CD4-positive, CD25-positive, alpha-beta regulatory T cell (primary cell): Measurements from ENCODE around the gene IGLON5. TPM values are rescaled to one million over a fixed set of nuclear protein-coding genes. Genes with fewer than 3 reads are reported as not detected.

Experiments used
- ATAC-seq, 2 donors: fragments of 150-1000 bp; cut with Tn5 transposase; one replicate each; pipeline ENCODE4 v1.10.0; 2021; ENCODE audit warnings: low read depth in 2 of 2, moderate number of reproducible peaks in 2 of 2, moderate library complexity in 1 of 2
- DNase-seq, 3 donors: peaks; one replicate each; pipeline versions ENCODE4 v3.0.0 to v3.0.0-alpha.2; 2012 to 2022; ENCODE audit warnings: mixed read lengths in 1 of 3
- H3K27ac ChIP-seq: one replicate; pipeline ENCODE4 v1.7.0; 2013; ENCODE audit warnings: mild to moderate bottlenecking, low read length; ENCODE audit not compliant: insufficient read depth, poor library complexity, severe bottlenecking
- H3K27me3 ChIP-seq: one replicate; pipeline ENCODE4 v1.7.0; 2013; ENCODE audit warnings: low read length; ENCODE audit not compliant: control insufficient read depth, insufficient read depth
- H3K36me3 ChIP-seq: one replicate; pipeline ENCODE4 v1.7.0; 2013; ENCODE audit warnings: mild to moderate bottlenecking, low read length, moderate library complexity; ENCODE audit not compliant: control insufficient read depth, insufficient read depth
- H3K4me1 ChIP-seq: 2 replicates; pipeline ENCODE4 v1.7.0; 2013; ENCODE audit warnings: mild to moderate bottlenecking, low read length; ENCODE audit not compliant: insufficient read depth, control insufficient read depth, poor library complexity, severe bottlenecking
- H3K4me3 ChIP-seq: one replicate; pipeline ENCODE4 v1.7.0; 2013; ENCODE audit warnings: low read depth, mild to moderate bottlenecking, low read length, moderate library complexity
- H3K9me3 ChIP-seq, 2 experiments: 1 replicate in 1 of 2; 2 replicates in 1 of 2; pipeline ENCODE4 v1.7.0; 2013; ENCODE audit warnings: low read length in 2 of 2, mild to moderate bottlenecking in 1 of 2, moderate library complexity in 1 of 2; ENCODE audit not compliant: control insufficient read depth in 2 of 2
- H3K27ac Mint-ChIP-seq, 3 donors: one replicate each; pipeline ENCODE4 v1.8.0; 2020 to 2022; ENCODE audit warnings: mild to moderate bottlenecking in 3 of 3, mixed read lengths in 3 of 3, moderate library complexity in 2 of 3
- H3K27me3 Mint-ChIP-seq: one replicate; pipeline ENCODE4 v1.8.0; 2022; ENCODE audit warnings: mild to moderate bottlenecking, mixed read lengths
- H3K36me3 Mint-ChIP-seq: one replicate; pipeline ENCODE4 v1.8.0; 2020; ENCODE audit warnings: mixed read lengths
- H3K4me1 Mint-ChIP-seq, 4 donors: one replicate each; pipeline ENCODE4 v1.8.0; 2020 to 2022; ENCODE audit warnings: mixed read lengths in 4 of 4, mild to moderate bottlenecking in 1 of 4
- H3K4me3 Mint-ChIP-seq, 4 donors: one replicate each; pipeline ENCODE4 v1.8.0; 2020 to 2022; ENCODE audit warnings: mild to moderate bottlenecking in 4 of 4, mixed read lengths in 4 of 4, moderate library complexity in 3 of 4
- H3K9me3 Mint-ChIP-seq, 7 donors: one replicate each; pipeline ENCODE4 v1.8.0; 2020 to 2022; ENCODE audit warnings: mixed read lengths in 7 of 7, mild to moderate bottlenecking in 3 of 7, moderate library complexity in 2 of 7
- polyA plus RNA-seq, 4 donors: library from polyadenylated mRNA; unstranded; fragments of 300-500 nt; fragmentation: Illumina TruSeq; gene quantifications; one replicate each; pipeline ENCODE4 v1.2.3, GENCODE V29; 2021
- total RNA-seq: library from RNA; stranded (reverse); gene quantifications from one replicate; pipeline ENCODE4 v1.2.3, GENCODE V29; 2022

IGLON5 gene
- total and polyA plus RNA-seq, 5 donors from 2014 or later: not detected

DNA sequence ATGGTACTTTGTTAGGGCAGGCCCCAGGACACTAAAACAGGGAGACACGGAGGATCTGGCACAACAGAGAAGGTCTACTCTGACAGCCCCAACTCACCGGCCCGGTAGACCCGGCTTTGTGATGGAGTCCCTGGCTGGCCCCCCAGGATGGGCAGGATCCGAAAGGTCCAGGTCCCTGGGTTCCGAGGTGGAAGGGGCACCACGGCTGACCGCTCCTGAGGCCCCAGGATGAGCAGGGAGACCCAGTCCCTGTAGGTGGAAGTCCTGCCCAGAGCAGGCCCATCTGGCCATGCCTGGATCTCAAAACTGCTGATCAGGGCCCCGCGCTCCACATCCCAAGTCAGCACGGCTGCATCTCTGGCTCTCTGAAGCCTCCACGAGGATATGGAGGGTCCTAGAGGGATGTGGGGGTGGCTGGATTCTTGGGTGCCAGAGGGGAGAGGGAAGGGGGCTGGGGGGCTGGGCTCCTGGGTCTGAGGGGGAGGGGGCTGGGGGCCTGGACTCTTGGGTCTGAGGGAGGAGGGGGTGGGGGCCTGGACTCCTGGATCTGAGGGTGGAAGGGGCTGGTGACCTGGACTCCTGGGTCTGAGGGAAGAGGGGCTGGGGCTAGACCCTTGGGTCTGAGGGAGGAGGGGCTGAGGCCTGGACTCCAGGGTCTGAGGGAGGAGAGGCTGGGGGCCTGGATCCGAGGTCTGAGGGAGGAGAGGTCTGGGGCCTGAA lies 25.9 kb downstream of the IGLON5 start:
- no peaks in the 10 kb centered on the region for H3K9me3 Mint-ChIP-seq
- Histone ChIP-seq H3K27me3 (no peaks in the 10 kb centered on the region), H3K27ac (no peak overlapping the region), H3K4me3 (no peak overlapping the region), H3K4me1 (peaks cover 17% of the 10 kb centered on the region), H3K36me3 (no peaks in the 10 kb centered on the region), H3K9me3 (no peaks in the 10 kb centered on the region)
- H3K36me3 Mint-ChIP-seq: no peaks in the 10 kb centered on the region
- peaks cover 15% of the 10 kb centered on the region for H3K27me3 Mint-ChIP-seq
- DNase-seq (no peak), ATAC-seq (no peak)
- no peak overlapping the region for H3K27ac Mint-ChIP-seq
- no peak overlapping the region for H3K4me3 Mint-ChIP-seq
- peaks cover 0 to 18% (median 11%) of the 10 kb centered on the region in 4 donors for H3K4me1 Mint-ChIP-seq

DNA sequence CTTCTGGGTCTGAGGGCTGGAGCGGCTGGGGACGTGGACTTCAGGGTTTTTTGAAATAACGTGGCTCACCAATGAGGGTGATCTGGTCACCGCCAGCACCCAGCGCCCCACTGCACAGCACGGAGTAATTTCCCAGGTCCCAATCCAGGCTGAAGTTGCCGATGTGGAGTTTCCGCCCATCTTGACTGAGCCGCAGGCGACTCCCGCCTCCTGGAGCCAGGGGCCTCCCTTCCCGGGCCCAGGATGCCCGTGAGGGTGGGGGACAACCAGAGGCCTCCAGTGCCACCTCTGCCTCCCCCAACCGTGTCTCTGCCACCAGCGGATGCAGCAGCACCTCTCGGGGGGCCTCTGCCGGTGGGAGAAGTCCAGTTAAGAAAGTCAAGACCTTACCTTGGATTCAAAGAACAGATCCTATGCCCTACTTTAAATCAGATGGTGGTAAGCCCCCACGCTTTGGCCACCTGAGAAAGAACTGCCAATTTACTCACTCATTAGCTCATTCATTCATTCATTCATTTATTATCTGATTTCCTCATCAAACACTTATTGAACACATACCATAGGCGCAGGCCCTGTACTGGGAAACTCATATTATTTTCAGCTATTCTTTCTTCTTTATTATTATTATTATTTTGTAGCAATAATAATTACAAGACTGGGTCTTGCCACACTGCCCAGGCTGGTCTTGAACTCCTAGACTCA lies 26.6 kb downstream of the IGLON5 start:
- ATAC-seq (no peak), DNase-seq (no peak)
- peaks cover 0 to 18% (median 11%) of the 10 kb centered on the region in 4 donors for H3K4me1 Mint-ChIP-seq
- no peak overlapping the region for H3K27ac Mint-ChIP-seq
- no peaks in the 10 kb centered on the region for H3K9me3 Mint-ChIP-seq
- Histone ChIP-seq H3K9me3 (no peaks in the 10 kb centered on the region), H3K36me3 (no peaks in the 10 kb centered on the region), H3K27me3 (no peaks in the 10 kb centered on the region), H3K27ac (no peak overlapping the region), H3K4me3 (no peak overlapping the region), H3K4me1 (peaks cover 17% of the 10 kb centered on the region)
- H3K27me3 Mint-ChIP-seq: peaks cover 15% of the 10 kb centered on the region
- H3K4me3 Mint-ChIP-seq: peak overlapping the region; percentile 84 to 94 (median 88)
- no peaks in the 10 kb centered on the region for H3K36me3 Mint-ChIP-seq

DNA sequence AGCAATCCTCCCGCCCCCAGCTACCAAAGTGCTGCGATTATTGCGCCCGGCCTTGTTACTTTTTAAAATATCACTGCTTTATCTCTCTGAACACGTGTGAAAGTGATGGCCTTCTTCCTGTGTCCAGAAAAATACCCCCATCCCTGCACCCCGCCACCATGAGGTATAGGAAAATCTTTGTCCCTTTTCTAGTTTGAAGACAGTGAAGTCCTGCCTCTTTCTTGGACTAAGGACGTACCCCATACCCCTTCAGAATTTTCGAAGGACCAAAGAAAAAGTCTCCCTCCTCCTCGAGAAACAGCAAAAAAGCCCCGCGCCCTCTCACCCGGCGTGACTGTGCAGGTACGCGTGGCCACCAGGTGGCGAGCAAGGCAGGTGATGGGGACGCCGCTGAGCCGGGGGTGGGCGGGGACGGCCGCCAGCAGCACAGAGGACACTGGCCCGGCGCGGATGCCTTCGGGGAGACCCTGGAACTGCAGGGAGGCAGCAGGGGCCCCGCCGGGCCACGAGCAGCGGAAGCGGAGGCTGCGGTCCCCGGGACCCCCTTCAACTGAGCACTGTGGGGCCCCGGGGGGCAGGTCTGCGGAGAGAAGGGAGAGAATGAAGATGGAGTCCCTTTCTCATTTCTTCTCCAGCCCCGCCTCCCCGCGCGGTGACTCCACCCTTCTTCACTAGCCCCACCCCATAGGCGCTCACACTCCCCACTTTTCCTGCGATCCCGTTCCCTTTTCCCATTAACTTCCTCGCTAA lies 27.3 kb downstream of the IGLON5 start:
- peaks cover 15% of the 10 kb centered on the region for H3K27me3 Mint-ChIP-seq
- peaks cover 0 to 18% (median 11%) of the 10 kb centered on the region in 4 donors for H3K4me1 Mint-ChIP-seq
- Histone ChIP-seq H3K27ac (no peak overlapping the region), H3K36me3 (no peaks in the 10 kb centered on the region), H3K4me3 (peak overlapping the region; percentile 73), H3K4me1 (peaks cover 17% of the 10 kb centered on the region), H3K9me3 (no peaks in the 10 kb centered on the region), H3K27me3 (no peaks in the 10 kb centered on the region)
- ATAC-seq (peak; percentile 84), DNase-seq (peak; percentile 74 to 87 (median 83))
- peak overlapping the region in 2 of 3 donors; percentile 51 to 73 for H3K27ac Mint-ChIP-seq
- H3K4me3 Mint-ChIP-seq: peak overlapping the region; percentile 84 to 94 (median 88)
- H3K9me3 Mint-ChIP-seq: no peaks in the 10 kb centered on the region
- no peaks in the 10 kb centered on the region for H3K36me3 Mint-ChIP-seq

DNA sequence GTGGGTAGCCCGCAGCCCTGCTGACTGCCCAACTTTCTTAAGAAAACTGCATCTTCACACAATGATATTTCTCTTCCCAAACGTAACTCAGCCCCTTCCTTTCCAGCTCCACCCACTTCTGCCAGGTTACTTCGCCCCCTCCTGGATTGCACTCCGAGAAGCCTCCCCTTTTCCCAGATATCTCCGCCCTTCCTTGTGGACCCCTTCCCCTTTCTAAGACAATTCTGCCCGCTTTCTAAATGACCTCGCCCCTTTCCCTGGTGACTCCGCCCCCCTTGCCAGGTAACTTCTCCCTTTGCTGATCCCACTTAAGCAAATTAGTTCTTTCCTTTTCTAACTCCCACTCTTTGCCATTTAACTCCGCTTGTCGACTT lies 27.9 kb downstream of the IGLON5 start:
- H3K36me3 ChIP-seq: no peaks in the 10 kb centered on the region
- no peaks in the 10 kb centered on the region for H3K9me3 ChIP-seq
- no peak for DNase-seq
- no peak for ATAC-seq
- peaks cover 17% of the 10 kb centered on the region for H3K4me1 ChIP-seq
- peaks cover 14% of the 10 kb centered on the region for H3K27me3 Mint-ChIP-seq
- H3K36me3 Mint-ChIP-seq: no peaks in the 10 kb centered on the region
- peak overlapping the region; percentile 73 for H3K4me3 ChIP-seq
- H3K4me3 Mint-ChIP-seq: peak overlapping the region; percentile 84 to 94 (median 88)
- H3K9me3 Mint-ChIP-seq: no peaks in the 10 kb centered on the region
- H3K27me3 ChIP-seq: no peaks in the 10 kb centered on the region
- peaks cover 0 to 18% (median 11%) of the 10 kb centered on the region in 4 donors for H3K4me1 Mint-ChIP-seq
- peak overlapping the region in 2 of 3 donors; percentile 73 to 79 for H3K27ac Mint-ChIP-seq
- H3K27ac ChIP-seq: no peak overlapping the region

DNA sequence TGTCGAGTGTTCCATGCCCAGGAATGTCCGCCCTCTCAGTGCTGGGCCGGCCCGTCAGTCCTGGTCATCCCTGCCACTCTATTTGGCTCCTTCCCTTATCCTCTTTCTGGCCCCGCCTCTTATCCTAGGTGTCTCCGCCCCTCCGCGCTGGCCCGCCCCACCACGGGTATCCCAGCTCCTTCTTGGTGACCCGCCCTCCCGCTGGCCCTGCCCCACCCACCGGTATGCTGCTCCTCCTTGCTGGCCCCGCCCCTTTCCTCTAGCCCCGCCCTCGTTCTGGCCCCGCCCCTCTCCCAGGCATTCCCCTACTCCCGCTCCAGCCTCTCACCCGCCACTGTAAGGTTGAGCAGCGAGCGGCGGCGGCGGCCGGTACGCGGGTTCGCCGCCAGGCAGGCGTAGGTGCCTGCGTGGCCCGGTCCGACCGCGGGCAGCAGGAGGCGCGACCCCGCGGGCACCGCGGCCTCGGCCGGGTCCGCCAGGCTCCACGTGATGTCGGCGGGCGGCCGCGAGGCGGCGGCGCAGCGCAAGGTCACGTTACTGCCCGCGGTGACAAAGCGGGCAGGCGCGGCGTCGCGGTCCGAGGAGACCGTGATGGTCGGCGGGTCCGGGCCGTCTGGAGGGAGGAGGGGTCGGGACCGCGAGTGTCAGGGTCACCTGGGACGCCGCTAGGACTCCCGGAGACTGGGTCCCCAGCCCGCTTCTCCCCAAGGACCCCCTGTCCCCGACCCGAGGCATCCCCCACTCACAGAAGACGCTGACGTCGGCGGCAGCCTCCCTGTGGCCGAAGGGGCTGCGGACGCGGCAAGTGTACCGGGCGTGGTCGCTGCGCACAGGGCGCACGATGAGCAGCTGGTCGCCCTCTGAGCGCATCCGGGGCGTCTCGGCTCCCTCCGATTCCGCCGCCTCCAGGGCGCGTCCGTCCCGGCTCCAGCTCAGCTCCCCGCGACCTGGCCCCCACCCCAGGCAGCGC lies 28.5 kb downstream of the IGLON5 start:
- Histone ChIP-seq H3K27me3 (no peaks in the 10 kb centered on the region), H3K36me3 (peaks cover under 1% of the 10 kb centered on the region), H3K9me3 (no peaks in the 10 kb centered on the region), H3K4me1 (peaks cover 17% of the 10 kb centered on the region), H3K4me3 (peak overlapping the region; percentile 73), H3K27ac (peak overlapping the region; percentile 5)
- H3K27me3 Mint-ChIP-seq: peaks cover 10% of the 10 kb centered on the region
- no peaks in the 10 kb centered on the region for H3K9me3 Mint-ChIP-seq
- DNase-seq (peak; percentile 60 to 89 (median 82)), ATAC-seq (peak; percentile 58 to 60)
- H3K36me3 Mint-ChIP-seq: peaks cover 4% of the 10 kb centered on the region
- peak overlapping the region; percentile 14 to 79 (median 73) for H3K27ac Mint-ChIP-seq
- peak overlapping the region; percentile 84 to 94 (median 88) for H3K4me3 Mint-ChIP-seq
- peaks cover 0 to 18% (median 11%) of the 10 kb centered on the region in 4 donors for H3K4me1 Mint-ChIP-seq

DNA sequence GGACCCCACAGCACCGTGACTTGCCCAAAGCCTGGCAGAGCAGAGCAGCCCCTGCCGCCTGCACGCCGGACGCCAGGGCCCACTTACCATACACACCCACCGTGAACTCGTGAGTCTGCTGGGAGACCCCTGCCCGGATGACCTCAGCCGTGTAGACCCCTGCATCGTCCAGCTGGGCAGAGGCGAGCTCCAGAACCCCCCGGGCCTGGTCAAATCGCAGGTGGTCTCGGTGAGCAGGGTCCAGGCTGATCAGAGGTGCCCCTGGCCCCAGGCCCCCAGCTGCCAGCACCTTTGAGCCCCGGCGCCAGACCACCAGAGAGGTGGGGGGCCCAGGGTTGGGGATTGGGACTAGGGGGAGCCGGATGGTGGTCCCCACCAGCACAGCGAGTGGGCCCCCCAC lies 29.6 kb downstream of the IGLON5 start:
- Histone ChIP-seq H3K4me1 (peaks cover 17% of the 10 kb centered on the region), H3K9me3 (no peaks in the 10 kb centered on the region), H3K27ac (no peak overlapping the region), H3K36me3 (peaks cover 7% of the 10 kb centered on the region), H3K27me3 (no peaks in the 10 kb centered on the region), H3K4me3 (no peak overlapping the region)
- Mint-ChIP-seq H3K27me3 (peaks cover 5% of the 10 kb centered on the region), H3K4me3 (peak overlapping the region in 3 of 4 donors; percentile 47 to 64 (median 63)), H3K9me3 (no peaks in the 10 kb centered on the region), H3K36me3 (peaks cover 4% of the 10 kb centered on the region), H3K4me1 (peaks cover 0 to 18% (median 11%) of the 10 kb centered on the region in 4 donors), H3K27ac (peak overlapping the region in 1 of 3 donors; percentile 65)
- no peak for ATAC-seq
- DNase-seq: no peak
